GM18526 (cell line): ENCODE measurements around the gene PPOX.

ENCODE experiments used
- POLR2A ChIP-seq: IDR thresholded peaks from 3 replicates; pipeline ENCODE4 v1.6.1; 2011; ENCODE audit not compliant: insufficient read length; ENCODE audit errors: extremely low read depth

The PPOX gene

DNA sequence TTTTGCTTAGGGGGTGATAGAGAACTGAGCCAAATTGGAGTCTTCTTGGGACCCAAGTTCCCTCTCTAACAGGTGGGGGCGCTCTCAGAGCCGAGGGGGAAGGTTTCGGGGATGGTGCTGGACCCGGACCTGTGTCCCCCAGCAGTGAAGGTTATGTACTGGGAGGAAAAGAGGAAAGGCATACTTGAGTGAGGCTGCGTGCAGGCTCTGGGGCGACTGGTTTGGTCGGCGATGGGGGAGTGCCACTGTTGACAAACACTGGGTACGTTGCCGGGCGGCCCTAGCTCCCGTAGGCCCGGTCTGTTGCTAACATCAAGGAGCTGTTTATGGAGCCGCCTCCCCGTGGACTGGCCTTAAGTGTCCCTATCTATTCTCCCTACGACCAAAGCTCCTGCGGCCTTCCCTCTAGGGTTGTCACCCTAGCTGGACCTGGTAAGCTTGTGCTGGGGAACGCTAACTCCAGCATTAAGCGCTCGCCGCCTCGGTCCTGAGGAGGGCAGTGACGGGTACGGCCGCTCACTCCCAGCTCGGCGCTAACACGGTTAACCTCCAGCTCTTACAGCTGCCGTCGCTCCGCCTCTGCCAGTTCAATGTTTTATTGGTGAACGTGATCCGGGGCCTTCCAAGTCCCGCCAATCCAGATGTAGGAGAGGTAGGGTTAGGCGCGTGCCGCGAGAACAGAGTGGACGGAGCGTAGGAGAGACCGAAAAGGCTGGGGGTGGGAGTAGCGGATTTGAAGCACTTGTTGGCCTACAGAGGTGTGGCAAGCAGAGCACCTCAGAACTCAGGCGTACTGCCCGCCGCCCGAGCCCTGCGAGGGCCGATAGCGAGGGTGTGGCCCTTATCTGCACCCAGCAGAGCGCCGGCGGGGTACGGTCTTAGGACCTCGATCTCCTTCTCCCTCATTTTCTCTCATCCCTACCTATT, at the start of gene PPOX:
Gene PPOX, plus strand, starts transcription at position 685 of the 927 bp plus-strand sequence. CDS start 422 bp downstream, outside the sequence.
- peak; percentile 82 for TF ChIP-seq POLR2A

DNA sequence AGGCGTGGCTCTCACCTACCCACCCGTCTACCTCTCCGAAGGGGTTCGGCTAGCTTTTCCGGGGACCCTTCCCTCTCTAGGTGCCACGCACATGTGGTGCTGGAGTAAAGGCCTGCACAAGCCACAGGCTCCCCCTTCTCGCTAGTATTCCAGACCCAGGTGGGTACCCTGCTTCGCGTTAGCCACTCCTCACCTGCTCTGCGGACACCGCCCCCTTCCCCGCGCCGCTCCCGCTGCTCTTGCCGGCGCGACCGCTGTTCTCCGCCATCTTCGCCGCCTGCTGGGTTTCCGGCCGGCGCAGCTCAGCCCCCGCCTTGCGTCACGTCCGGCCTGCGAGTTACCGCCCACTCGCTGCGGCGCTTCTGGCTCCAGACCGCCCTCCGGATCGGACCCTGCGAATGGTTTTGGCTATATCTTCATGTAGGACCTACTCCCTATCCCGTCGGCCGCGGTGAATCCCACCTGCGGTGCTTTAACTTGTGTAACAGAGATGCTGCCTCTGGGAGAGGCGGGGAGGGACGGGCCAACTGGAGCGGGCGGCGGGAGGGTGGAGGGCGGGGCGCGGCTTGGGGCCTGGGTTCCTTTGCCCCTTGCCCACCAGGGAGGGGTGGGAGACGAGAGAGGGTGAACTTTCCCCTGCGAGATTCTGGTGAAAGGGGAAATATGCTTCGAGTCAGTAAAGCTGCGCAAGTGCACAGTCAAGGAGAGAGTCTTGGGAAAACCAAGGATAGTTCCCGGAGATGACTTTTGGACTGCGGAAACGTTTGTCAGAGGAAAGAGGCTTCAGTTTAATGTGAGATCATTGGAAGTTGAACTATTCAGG, 48.3 kb upstream of the PPOX start, which contains the start of the genes NIT1 and PFDN2:
Gene NIT1, plus strand, starts transcription at position 347 of the 823 bp plus-strand sequence. Its CDS starts 72 bp downstream, at position 419.
Gene PFDN2, minus strand, starts transcription at position 279 of the 823 bp plus-strand sequence. Its CDS starts 11 bp downstream, at position 268.
- peak; percentile 93 for TF ChIP-seq POLR2A

DNA sequence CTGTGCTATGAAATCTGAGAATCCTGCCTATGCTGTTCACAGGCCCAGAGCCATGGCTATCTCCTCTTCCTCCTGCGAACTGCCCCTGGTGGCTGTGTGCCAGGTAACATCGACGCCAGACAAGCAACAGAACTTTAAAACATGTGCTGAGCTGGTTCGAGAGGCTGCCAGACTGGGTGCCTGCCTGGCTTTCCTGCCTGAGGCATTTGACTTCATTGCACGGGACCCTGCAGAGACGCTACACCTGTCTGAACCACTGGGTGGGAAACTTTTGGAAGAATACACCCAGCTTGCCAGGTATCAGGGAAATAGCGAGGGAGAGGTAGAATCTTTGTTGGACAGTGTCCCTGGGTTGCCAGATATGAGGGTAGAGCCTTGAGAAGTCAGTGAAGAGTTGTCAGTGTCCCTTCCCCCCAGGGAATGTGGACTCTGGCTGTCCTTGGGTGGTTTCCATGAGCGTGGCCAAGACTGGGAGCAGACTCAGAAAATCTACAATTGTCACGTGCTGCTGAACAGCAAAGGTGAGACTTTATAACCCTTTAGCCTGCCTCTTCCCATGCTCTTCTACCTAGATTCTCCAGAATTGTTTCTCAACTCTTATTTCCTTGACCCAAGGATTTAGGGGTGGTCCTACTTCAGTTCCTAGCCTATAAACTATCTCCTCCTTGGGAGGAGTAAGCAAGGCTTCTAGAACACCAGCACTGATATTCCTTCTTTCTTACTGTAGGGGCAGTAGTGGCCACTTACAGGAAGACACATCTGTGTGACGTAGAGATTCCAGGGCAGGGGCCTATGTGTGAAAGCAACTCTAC, 46.9 kb upstream of the PPOX start:
- TF ChIP-seq POLR2A: no peak

DNA sequence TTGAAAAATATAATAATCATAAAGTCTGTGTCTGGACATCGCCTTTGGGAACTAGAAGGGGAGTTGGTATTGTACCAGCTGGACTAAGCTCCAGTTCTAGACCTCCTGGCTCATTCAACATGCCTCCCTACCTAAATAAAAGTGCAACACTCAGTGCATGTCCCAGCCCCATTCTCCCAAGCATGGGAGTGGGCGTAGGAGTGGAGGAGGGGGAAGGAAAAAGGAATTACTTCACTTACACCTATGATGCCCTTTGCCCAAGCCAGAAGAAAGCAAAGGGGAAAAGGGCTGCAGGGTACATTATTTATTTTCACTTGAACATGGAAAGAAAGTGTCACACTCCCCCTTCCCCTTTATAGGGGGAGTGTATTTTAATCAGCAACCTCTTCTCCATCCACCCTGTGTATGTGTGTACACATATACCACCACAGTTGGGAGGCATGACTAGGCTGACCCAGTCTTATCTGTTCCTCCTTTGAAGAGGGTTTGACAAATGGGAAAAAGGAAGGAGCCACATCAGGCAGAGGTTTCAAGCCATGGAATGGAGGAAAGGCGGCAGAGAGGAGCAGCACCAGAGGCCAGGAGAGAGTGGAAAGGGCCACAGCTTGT, 45.1 kb upstream of the PPOX start:
- no peak for TF ChIP-seq POLR2A

DNA sequence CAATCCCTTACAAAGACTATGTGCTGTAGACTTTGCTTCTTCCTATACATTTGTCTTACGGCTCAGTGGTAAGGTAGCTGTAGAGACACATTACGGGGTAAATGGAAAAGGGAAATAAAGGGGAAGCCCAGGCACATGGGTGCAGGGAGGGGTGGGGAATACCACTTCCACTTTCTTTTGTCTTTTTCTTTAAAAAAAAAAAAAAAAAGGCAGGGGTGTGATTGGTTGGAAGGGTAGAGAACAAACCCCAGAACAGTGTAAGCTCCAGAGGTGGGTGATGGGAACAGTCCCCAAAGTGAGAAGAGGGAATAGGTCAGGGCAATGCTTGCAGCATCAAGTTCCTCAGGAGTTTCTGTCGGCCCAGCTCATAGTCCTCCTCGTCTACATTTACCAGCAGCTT, 44.4 kb upstream of the PPOX start:
- no peak for TF ChIP-seq POLR2A

GRCh38 chr1:161122967-161123366, 43.3 kb upstream of the PPOX start:
- TF ChIP-seq POLR2A: no peak

GRCh38 chr1:161127649-161128048, 38.6 kb upstream of the PPOX start:
- TF ChIP-seq POLR2A: no peak

DNA sequence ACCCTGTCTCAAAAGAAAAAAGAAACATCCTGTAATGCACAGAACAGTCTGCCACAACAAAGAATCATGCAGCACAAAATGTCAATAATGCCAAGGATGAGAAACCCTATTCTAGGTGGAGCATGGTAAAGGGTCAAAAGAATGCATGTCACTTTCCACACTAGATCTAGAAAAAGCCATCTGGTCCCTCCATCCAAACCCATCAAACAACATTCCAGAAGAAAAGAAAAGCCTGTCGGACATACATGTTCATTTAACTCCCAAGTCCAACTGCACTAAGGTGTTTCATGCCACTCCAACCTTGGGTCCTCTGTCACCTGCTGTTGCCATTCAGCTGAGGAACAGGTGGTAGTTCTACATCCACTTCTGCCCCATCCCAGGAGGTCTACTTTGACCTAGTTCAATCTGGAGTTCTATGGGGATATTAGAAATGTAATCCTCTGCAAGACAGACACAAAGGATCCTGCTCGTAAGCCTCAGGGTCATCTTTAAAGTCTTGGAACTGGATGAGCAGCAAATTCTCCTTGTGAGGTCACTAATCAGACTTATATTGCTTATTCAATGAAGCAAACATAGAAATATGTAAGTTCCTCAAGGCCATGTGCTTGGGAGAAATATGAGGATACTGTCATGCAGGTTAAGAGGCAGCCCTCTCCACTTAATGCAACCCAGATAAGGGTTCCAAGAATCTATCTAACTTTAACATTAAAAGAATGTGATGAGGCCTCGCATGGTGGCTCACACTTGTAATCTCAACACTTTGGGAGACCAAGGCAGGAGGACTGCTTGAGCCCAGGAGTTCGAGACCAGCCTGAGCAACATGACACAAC, 37.4 kb upstream of the PPOX start:
- TF ChIP-seq POLR2A: no peak

GRCh38 chr1:161130266-161130665, 36.0 kb upstream of the PPOX start:
- no peak for TF ChIP-seq POLR2A

GRCh38 chr1:161131523-161132409, 34.5 kb upstream of the PPOX start:
- TF ChIP-seq POLR2A: no peak

DNA sequence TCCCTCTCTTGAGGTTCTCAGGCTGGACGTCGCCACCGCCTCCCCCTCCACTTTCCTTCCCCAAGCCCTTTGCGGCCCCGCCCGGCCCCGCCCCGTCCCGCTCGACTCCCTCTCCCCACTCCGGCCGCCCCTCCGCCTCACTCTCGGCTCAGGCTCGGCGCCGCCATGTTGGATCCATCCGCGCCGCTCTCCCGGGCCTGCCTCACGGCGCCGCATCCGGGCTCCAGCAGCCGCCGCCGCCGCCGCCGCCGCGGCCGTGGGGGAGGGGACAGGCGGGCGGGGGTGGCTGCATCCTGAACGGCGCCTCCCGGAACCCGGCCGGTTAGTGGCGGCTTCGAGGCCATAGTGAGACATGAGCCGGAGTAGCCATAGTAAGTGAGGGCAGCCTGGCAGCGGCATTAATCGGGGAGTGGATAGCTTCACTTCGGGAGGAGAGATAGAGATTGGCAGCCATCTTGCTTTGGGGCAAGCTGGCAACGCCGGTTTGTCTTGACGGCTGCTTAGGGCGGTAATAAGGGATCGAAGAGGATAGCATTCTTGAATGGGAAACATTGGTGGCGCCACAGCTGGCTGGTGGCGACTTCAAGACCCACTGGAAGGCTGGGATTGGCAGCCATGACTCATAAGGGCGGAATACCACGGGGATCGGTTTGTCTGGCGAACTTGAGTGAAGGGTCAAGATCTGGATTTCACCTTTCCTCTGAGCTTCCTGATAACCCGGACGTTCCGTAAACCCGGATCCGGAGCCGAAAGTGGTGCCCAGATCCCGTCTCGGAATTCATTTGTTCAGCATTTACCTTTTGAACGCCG, 33.6 kb upstream of the PPOX start, which contains the start of gene DEDD:
Gene DEDD, minus strand, starts transcription at position 258 of the 810 bp plus-strand sequence. CDS start 8,205 bp downstream, outside the sequence.
- peak; percentile 44 for TF ChIP-seq POLR2A
